ENCODE data around the gene CUL9.

The CUL9 gene

GRCh38 chr6:43231735-43232450 lies 49.9 kb downstream of the CUL9 start:
- no peak for DNase-seq (ENCODE audit: low read depth in 1 of 2, low spot score in 1 of 2)
- H3K27ac ChIP-seq (replicated peaks): no peak overlapping the region
- no peaks in the 10 kb centered on the region for H3K27me3 ChIP-seq (ENCODE audit: insufficient read depth, poor library complexity, severe bottlenecking)
- no peak for TF ChIP-seq REST (IDR thresholded peaks at IDR 0.05; ENCODE audit: insufficient replicate concordance, low read depth)
- no peak for TF ChIP-seq CTCF (IDR thresholded peaks at IDR 0.05; ENCODE audit: insufficient read depth, low read length)
- no peak for TF ChIP-seq POLR2AphosphoS5 (IDR thresholded peaks at IDR 0.05; ENCODE audit: low read depth)
- no peak for TF ChIP-seq GABPA (IDR thresholded peaks at IDR 0.05; ENCODE audit: low read depth)
- TF ChIP-seq SPI1 (IDR thresholded peaks at IDR 0.05; ENCODE audit: borderline replicate concordance, low read depth): no peak
- no peak overlapping the region for H3K4me3 ChIP-seq (replicated peaks; ENCODE audit: insufficient read depth, low read length)

- TF ChIP-seq POLR2AphosphoS5 (IDR thresholded peaks at IDR 0.05; ENCODE audit: low read depth): no peak
- no peak for TF ChIP-seq SPI1 (IDR thresholded peaks at IDR 0.05; ENCODE audit: borderline replicate concordance, low read depth)
- no peak for TF ChIP-seq GABPA (IDR thresholded peaks at IDR 0.05; ENCODE audit: low read depth)
- TF ChIP-seq REST (IDR thresholded peaks at IDR 0.05; ENCODE audit: insufficient replicate concordance, low read depth): no peak
- TF ChIP-seq CTCF (IDR thresholded peaks at IDR 0.05; ENCODE audit: insufficient read depth, low read length): no peak
- no peak for DNase-seq (ENCODE audit: low read depth in 1 of 2, low spot score in 1 of 2)
- Histone ChIP-seq H3K27ac (replicated peaks) (no peak overlapping the region), H3K4me3 (replicated peaks; ENCODE audit: insufficient read depth, low read length) (no peak overlapping the region), H3K27me3 (ENCODE audit: insufficient read depth, poor library complexity, severe bottlenecking) (peaks cover 2% of the 10 kb centered on the region)
Measured at GRCh38 chr6:43235841-43236240, 53.8 kb downstream of the CUL9 start.

GRCh38 chr6:43239054-43239453 lies 57.1 kb downstream of the CUL9 start:
- peaks cover 23% of the 10 kb centered on the region for H3K27me3 ChIP-seq (ENCODE audit: insufficient read depth, poor library complexity, severe bottlenecking)

More at GRCh38 chr6:43239054-43239453, 57.1 kb downstream of the CUL9 start:
- TF ChIP-seq GABPA (IDR thresholded peaks at IDR 0.05; ENCODE audit: low read depth): no peak
- no peak for TF ChIP-seq REST (IDR thresholded peaks at IDR 0.05; ENCODE audit: insufficient replicate concordance, low read depth)
- TF ChIP-seq CTCF (IDR thresholded peaks at IDR 0.05; ENCODE audit: insufficient read depth, low read length): no peak
- no peak overlapping the region for H3K4me3 ChIP-seq (replicated peaks; ENCODE audit: insufficient read depth, low read length)
- no peak for DNase-seq (ENCODE audit: low read depth in 1 of 2, low spot score in 1 of 2)
- no peak overlapping the region for H3K27ac ChIP-seq (replicated peaks)

Data from HL-60 (cell line).